Activated T-helper 1 cell treated with anti-CD3 and anti-CD28 coated beads, Interleukin-2, amount 50 U/mL, for 16 hours (primary cell): ENCODE results near the gene FHIP1A.
A peak's percentile ranks its signal among the peaks of the same experiment; 100 is the strongest.
"Not testable (repeated sequence)": the region's sequence is repeated elsewhere in the genome, so short reads cannot be mapped to it uniquely, and the experiment has no call there.

Experiments used
- DNase-seq, 2 donors: peaks; one replicate each; pipeline ENCODE4 v3.0.0-alpha.2; 2020; ENCODE audit warnings: low read depth in 1 of 2, low spot score in 1 of 2

Gene FHIP1A

DNA sequence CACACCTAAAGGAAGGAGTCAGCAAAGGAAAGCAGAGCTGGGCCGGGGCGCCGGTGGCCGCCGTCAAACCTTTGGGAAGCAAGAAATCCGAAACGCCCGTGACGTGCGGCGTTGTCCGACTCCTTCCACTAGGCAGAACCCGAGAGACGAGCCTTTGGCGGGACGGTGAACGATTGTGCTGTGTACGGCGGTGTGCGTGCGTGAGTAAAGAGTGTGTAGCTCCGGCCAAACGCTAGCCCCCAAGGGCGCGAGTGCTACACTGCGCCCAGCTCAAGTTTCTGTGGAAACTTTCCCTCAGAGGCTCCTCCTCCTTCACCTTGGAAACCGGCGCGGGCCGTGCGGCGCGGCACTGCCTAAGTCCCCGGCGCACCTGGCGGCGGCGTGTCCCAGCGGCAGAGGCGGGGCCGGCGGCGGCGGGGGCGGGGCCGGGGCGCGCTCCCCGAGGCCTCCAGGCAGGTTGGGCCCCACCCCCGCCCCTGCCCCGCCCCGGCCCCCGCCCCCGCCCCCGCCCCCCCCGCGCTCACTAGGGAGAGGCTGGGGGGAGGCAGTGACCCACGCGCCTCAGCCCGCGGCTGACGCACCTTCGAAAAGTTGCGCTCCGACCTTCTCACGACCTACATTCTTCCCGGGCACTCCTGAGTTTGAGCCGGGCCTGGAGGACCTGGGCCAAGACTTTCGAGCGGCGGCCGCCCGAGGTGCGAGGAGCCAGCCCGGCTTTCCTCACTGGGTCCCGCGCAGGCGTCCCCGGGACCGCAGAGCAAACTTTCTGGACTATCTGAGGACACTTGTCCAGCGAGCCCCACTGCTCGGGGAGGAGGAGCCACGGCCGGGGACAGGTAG, at the start of gene FHIP1A:
Gene FHIP1A, plus strand, starts transcription at position 547 of the 840 bp plus-strand sequence. CDS start 157,084 bp downstream, outside the sequence.
- DNase-seq: peak; percentile 70 to 76

DNA sequence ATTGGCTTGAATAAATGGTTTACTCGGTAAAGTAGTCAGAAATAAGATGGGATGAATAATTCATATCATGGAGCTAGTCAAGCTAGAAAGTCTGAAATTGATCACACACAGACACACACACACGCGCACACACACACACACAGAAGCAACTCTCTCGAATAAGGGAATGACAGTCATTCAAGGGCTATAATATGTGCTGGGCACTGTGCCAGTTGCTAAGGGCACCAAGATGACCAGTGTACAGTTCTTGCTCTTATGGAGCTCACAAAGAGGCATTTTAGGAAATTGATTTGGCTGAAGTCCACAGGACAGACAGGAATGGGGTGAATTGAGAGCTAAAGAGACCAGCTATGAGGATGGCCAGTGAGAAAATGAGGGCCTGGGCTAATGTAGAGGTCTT, 49.4 kb upstream of the FHIP1A start:
- no peak for DNase-seq

DNA sequence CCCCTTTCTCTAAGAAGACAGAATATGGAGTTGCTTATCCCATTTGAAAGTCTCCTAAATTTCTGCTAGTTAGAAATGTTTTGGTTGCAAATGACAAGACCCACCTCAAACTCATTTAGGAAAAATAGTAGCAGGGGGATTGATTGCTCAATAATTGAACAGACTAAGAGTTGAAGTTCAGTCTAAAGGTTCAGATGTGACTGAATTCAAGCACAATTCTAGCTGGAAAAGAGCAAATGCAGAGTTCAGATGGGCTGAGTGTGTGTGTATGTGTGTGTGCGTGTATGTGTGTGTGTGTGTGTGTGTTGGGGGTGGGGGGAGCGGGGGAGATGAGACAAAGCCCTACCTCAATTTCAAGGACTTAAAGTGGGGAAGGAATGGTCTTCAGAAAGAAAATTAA, 47.9 kb upstream of the FHIP1A start:
- DNase-seq: no peak

GRCh38 chr4:151361966-151362365, 47.0 kb upstream of the FHIP1A start:
- no peak for DNase-seq

DNA sequence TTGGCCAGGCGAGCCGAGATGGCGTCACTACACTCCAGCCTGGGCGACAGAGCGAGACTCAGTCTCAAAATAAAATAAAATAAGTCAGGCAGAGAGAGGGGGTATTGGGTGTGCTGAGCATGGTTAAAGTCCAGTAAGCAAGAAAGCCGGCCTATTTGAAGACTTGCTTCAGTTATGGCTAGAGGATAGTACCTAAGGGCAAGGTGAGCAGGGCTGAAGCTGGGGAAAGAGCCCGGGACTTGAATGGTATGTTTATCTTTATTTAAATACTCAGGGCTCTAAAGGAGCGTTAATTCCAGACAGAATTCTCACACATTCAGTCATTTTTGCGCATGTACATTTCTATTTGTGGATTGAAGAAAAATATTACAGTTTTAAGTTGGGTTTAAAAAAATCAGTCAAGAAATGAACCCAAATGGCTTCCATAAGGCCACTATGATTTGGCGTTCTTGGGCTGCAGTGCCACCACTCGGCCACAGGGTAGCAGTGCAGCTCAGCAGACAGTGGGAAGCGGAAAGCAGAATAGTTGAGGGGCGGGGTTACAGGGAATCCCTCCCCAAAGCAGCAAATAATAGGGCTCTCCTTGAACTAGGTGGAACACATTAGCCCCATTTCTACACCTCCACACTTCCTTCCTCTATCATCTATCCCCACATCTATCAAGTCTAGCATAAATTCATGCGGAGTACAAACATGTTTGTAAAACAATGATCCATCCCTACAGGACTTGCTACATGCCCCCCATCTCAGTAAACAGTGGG, 46.4 kb upstream of the FHIP1A start:
- peak; percentile 46 to 52 for DNase-seq

DNA sequence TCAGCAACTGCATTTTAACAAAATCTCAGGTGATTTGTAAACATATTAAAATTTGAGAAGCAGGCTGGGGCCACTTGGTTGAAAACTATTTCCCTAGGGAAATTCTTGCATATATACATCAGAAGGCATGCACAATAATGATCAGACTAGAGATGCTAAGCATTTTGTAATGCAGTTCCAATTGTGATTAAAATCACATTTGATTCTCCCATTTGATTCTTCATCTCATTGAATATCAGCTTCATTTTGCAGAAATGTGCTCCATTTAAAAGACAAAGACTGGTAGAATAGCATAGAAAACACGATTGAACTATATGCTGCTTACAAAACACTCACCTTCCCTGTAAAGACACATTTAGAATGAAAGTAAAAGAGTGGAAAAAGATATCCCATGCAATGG, 32.4 kb upstream of the FHIP1A start:
- DNase-seq: no peak

DNA sequence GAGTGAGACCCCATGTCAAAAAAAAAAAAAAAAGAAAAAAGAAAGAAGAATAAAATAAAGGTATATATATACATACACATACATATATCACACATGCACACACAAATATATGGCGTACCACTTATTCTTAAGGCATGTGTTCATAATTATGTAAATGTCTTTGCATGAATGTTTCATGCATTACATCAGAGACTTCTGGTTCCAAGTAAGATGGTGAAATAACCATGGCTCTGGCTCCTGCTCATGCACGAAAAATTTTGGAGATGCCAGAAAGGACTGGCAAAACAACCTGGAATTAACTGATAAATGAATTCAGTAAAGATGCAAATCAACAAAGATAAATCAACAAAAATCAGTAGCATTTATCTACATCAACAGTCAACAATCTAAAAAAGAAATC, 19.7 kb upstream of the FHIP1A start:
- DNase-seq: no peak

DNA sequence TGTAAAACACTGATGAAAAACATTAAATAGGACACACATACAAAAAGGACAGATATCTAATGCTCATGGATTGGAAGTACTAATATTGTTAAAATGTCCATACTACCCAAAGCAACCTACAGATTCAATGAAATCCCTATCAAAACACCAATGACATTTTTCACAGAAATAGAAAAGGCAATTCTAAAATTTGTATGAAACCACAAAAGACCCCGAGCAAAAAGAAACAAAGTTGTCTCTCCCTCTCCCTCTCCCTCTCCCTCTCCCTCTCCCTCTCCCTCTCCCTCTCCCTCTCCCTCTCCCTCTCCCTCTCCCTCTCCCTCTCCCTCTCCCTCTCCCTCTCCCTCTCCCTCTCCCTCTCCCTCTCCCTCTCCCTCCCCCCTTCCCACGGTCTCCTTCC, 19.2 kb upstream of the FHIP1A start:
- DNase-seq: not testable (repeated sequence)

DNA sequence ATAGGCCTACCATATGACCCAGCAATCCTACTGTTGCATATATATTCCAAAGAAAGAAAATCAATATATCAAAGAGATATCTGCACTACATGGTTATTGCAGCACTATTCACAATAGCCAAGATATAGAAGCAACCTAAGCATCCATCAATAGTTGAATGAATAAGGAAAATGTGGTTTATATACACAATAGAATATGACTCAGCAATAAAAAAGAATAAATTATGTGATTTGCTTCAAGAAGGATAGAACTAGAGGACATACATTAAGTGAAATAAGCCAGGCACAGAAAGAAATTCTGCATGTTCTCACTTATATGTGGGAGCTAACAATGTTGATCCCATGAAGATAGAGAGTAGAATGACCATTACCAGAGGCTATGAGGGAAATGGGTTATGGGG, 13.1 kb upstream of the FHIP1A start:
- no peak for DNase-seq

- DNase-seq: no peak
These were observed 8.6 kb upstream of the FHIP1A start for GRCh38 chr4:151400343-151400742.

- DNase-seq: no peak
These were observed 7.2 kb upstream of the FHIP1A start for GRCh38 chr4:151401739-151402138.

- DNase-seq: no peak
These were observed 6.7 kb upstream of the FHIP1A start for GRCh38 chr4:151402145-151402865.

- DNase-seq: no peak
These were observed 5.3 kb upstream of the FHIP1A start for GRCh38 chr4:151403656-151404055.

- DNase-seq: not testable (repeated sequence)
These were observed 4.2 kb upstream of the FHIP1A start for GRCh38 chr4:151404802-151405201.

DNA sequence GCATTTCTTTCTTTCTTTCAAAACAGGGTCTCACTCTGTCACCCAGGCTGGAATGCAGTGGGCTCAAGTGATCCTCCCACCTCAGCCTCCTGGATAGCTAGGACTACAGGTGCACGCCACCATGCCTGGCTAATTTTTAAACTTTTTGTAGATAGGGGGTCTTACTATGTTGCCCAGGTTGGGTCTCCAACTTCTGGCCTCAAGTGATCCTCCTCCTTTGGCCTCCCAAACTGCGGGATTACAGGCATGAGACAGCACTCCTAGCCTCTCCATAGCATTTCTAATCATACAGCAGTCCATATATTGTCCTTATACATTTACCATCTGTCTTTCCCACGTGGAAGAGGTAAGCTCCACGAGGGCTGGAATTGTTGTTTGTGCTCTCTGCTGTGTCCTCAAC, 2.0 kb upstream of the FHIP1A start:
- DNase-seq: no peak

DNA sequence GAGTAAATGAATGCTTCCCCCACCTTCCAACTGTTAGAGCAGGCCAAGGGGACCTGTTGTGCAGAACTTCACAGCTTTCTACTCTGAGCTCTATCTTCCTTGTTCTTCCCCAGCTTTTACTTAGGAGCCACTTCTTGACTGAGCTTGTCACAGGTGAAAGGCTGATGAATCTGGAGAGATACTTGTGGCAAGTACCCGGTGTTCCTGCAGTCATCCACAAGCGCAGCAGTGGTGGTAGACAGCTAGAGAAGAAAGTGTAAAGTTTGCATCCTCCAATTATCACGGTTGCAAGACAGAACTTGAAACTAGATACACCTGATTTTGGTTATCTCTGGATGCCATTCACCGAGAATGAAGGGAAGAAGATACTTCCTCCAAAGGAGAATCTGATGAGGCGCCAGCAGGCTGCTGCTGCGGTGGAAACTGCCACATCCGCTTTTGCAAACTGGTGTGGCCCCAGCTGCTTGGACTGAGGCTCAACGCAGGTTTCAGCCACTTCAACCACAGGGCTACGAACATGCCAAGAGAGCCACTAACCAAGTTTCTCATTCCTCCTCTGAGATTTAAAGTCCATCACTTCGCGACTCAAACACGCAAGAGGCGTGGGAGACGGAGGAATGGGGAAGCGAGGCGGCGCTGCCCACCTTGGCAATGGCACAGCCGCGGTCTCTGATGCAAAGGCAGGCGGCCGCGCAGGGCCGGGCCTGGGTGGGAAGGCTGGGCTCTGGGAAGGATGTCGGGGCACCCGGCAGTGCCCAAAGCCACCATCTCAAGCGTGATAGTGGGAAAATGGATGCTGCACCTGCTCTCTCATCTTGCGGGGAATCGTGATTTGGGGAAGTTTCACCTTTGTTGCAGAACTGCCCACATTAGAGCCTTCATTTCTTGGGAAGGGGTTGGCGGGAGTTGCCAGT, 1.3 kb upstream of the FHIP1A start:
- no peak for DNase-seq

- no peak for DNase-seq
These were observed 671 bp upstream of the FHIP1A start for GRCh38 chr4:151408380-151408629.

- no peak for DNase-seq
These were observed 716 bp downstream of the FHIP1A start for GRCh38 chr4:151409470-151410313.

GRCh38 chr4:151415978-151416377, 7.0 kb downstream of the FHIP1A start:
- DNase-seq: no peak

DNA sequence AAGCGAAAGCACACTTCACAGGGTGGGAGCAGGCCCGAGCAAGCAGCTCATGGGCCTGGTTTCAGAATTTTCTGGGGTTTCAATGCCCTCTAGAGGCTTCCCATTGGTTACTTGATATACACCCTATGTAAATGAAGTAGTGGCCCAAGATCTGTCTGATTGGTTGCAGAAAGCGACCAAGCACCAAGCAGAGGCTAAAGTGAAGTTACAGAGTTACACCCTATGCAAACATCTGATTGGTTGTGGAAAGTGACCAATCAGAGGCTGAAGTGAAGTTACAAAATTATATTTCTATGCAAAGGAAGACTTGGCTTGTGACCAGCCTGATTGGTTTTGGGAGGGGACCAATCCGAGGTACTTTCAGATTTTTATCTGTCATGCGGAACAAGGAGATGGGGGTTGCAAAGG, 8.2 kb downstream of the FHIP1A start:
- DNase-seq: no peak
